Measurements from ENCODE around the gene ADAP1. TPM values are rescaled to one million over a fixed set of nuclear protein-coding genes. Genes with fewer than 3 reads are reported as not detected.

ADAP1 gene
- total RNA-seq, 1 experiment from 2014 or later: 31.2 TPM

- Histone ChIP-seq H3K9ac (ENCODE audit: low read length) (no peak overlapping the region), H3K4me1 (ENCODE audit: insufficient read depth, low read length) (no peaks in the 10 kb centered on the region), H4K20me1 (ENCODE audit: low read length) (no peaks in the 10 kb centered on the region), H3K4me2 (ENCODE audit: low read length) (no peak overlapping the region), H3K79me2 (ENCODE audit: low read length) (no peaks in the 10 kb centered on the region), H3K27me3 (ENCODE audit: low read length) (no peaks in the 10 kb centered on the region), H3K27ac (ENCODE audit: low read length) (no peak overlapping the region), H3K4me3 (ENCODE audit: low read length) (no peak overlapping the region), H3K9me3 (ENCODE audit: low read length) (no peaks in the 10 kb centered on the region), H2AFZ (ENCODE audit: low read length) (no peak overlapping the region), H3K36me3 (ENCODE audit: low read depth, low read length) (no peaks in the 10 kb centered on the region), H3F3A (ENCODE audit: low read length, unreplicated experiment) (no peaks in the 10 kb centered on the region), H3K9me2 (replicated peaks; ENCODE audit: low read length) (no peaks in the 10 kb centered on the region)
- ATAC-seq (no peak), DNase-seq (no peak)
- no TSS peak for BruUV-seq (replicated peaks)
- TF ChIP-seq EZH2phosphoT487 (IDR thresholded peaks at IDR 0.05; ENCODE audit: borderline replicate concordance, low read length) (no peak), EZH2 (IDR thresholded peaks at IDR 0.05; ENCODE audit: low read length, unreplicated experiment) (no peak)
- TF ChIP-seq, protein P1, sequence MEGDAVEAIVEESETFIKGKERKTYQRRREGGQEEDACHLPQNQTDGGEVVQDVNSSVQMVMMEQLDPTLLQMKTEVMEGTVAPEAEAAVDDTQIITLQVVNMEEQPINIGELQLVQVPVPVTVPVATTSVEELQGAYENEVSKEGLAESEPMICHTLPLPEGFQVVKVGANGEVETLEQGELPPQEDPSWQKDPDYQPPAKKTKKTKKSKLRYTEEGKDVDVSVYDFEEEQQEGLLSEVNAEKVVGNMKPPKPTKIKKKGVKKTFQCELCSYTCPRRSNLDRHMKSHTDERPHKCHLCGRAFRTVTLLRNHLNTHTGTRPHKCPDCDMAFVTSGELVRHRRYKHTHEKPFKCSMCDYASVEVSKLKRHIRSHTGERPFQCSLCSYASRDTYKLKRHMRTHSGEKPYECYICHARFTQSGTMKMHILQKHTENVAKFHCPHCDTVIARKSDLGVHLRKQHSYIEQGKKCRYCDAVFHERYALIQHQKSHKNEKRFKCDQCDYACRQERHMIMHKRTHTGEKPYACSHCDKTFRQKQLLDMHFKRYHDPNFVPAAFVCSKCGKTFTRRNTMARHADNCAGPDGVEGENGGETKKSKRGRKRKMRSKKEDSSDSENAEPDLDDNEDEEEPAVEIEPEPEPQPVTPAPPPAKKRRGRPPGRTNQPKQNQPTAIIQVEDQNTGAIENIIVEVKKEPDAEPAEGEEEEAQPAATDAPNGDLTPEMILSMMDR (conservative IDR thresholded peaks at IDR 0.05; ENCODE audit: low read depth, low read length): no peak
- intact Hi-C loops (cut with micrococcal nuclease): no loop called here
- ChIA-PET CTCF (no interaction called here), POLR2A (ENCODE audit: unreplicated experiment) (no interaction called here)
Observed at GRCh38 chr7:937856-938484, 16.5 kb downstream of the ADAP1 start.

- intact Hi-C loops (cut with micrococcal nuclease): no loop called here
- no peak overlapping the region for H3K27ac ChIP-seq (ENCODE audit: low read length)
- no peak overlapping the region for H3K4me2 ChIP-seq (ENCODE audit: low read length)
- H3K79me2 ChIP-seq (ENCODE audit: low read length): no peaks in the 10 kb centered on the region
- H2AFZ ChIP-seq (ENCODE audit: low read length): no peak overlapping the region
- no peaks in the 10 kb centered on the region for H3K27me3 ChIP-seq (ENCODE audit: low read length)
- no peaks in the 10 kb centered on the region for H3K36me3 ChIP-seq (ENCODE audit: low read depth, low read length)
- POLR2A ChIA-PET (ENCODE audit: unreplicated experiment): no interaction called here
- H3K4me3 ChIP-seq (ENCODE audit: low read length): no peak overlapping the region
- H3F3A ChIP-seq (ENCODE audit: low read length, unreplicated experiment): no peaks in the 10 kb centered on the region
- H4K20me1 ChIP-seq (ENCODE audit: low read length): no peaks in the 10 kb centered on the region
- CTCF ChIA-PET: no interaction called here
- no peaks in the 10 kb centered on the region for H3K9me2 ChIP-seq (replicated peaks; ENCODE audit: low read length)
- H3K4me1 ChIP-seq (ENCODE audit: insufficient read depth, low read length): no peaks in the 10 kb centered on the region
- no TSS peak for BruUV-seq (replicated peaks)
- H3K9ac ChIP-seq (ENCODE audit: low read length): no peak overlapping the region
- DNase-seq: peak; percentile 31
- H3K9me3 ChIP-seq (ENCODE audit: low read length): no peaks in the 10 kb centered on the region
- peak; percentile 73 for ATAC-seq
- TF ChIP-seq EZH2 (IDR thresholded peaks at IDR 0.05; ENCODE audit: low read length, unreplicated experiment) (no peak), EZH2phosphoT487 (IDR thresholded peaks at IDR 0.05; ENCODE audit: borderline replicate concordance, low read length) (no peak)
- TF ChIP-seq, protein P1 (conservative IDR thresholded peaks at IDR 0.05; ENCODE audit: low read depth, low read length): no peak
Observed at GRCh38 chr7:936386-937054, 18.0 kb downstream of the ADAP1 start.

- Histone ChIP-seq H3K4me2 (ENCODE audit: low read length) (no peak overlapping the region), H3K79me2 (ENCODE audit: low read length) (no peaks in the 10 kb centered on the region), H3K36me3 (ENCODE audit: low read depth, low read length) (no peaks in the 10 kb centered on the region), H3K27ac (ENCODE audit: low read length) (no peak overlapping the region), H3K9ac (ENCODE audit: low read length) (no peak overlapping the region), H3F3A (ENCODE audit: low read length, unreplicated experiment) (no peaks in the 10 kb centered on the region), H2AFZ (ENCODE audit: low read length) (no peak overlapping the region), H3K27me3 (ENCODE audit: low read length) (no peaks in the 10 kb centered on the region), H3K4me3 (ENCODE audit: low read length) (no peak overlapping the region), H3K9me3 (ENCODE audit: low read length) (no peaks in the 10 kb centered on the region), H4K20me1 (ENCODE audit: low read length) (no peaks in the 10 kb centered on the region), H3K9me2 (replicated peaks; ENCODE audit: low read length) (no peaks in the 10 kb centered on the region), H3K4me1 (ENCODE audit: insufficient read depth, low read length) (no peaks in the 10 kb centered on the region)
- intact Hi-C loops (cut with micrococcal nuclease): no loop called here
- ChIA-PET POLR2A (ENCODE audit: unreplicated experiment) (no interaction called here), CTCF (no interaction called here)
- DNase-seq (no peak), ATAC-seq (no peak)
- no TSS peak for BruUV-seq (replicated peaks)
- TF ChIP-seq EZH2 (IDR thresholded peaks at IDR 0.05; ENCODE audit: low read length, unreplicated experiment) (no peak), EZH2phosphoT487 (IDR thresholded peaks at IDR 0.05; ENCODE audit: borderline replicate concordance, low read length) (no peak)
- TF ChIP-seq, protein P1 (conservative IDR thresholded peaks at IDR 0.05; ENCODE audit: low read depth, low read length): no peak
Observed at GRCh38 chr7:935874-936385, 18.6 kb downstream of the ADAP1 start.

Measured in PC-3 (cell line).